CD4-positive, alpha-beta memory T cell (primary cell): ENCODE results near the gene RBM19. TPM values are rescaled to one million over a fixed set of nuclear protein-coding genes. Genes with fewer than 3 reads are reported as not detected.

ENCODE experiments used
- CTCF ChIA-PET: fragments of 350-600 bp; sonication (Branson Sonifier 250); formaldehyde crosslinking; loops from one replicate; lab custom pipeline; 2021; ENCODE audit warnings: inconsistent platforms; ENCODE audit not compliant: partially characterized antibody; lab: Charles Lee
- POLR2A ChIA-PET: fragments of 350-600 bp; sonication (Branson Sonifier 250); formaldehyde crosslinking; loops from one replicate; lab custom pipeline; 2021; ENCODE audit not compliant: partially characterized antibody; lab: Charles Lee
- DNase-seq, 5 donors: peaks; one replicate each; pipeline versions ENCODE4 v3.0.0 to v3.0.0-alpha.2; 2020 to 2022; ENCODE audit warnings: mixed read lengths in 1 of 5
- H3K27ac ChIP-seq: one replicate; pipeline ENCODE4 v1.7.0; 2013; ENCODE audit warnings: low read depth, low read length
- H3K27me3 ChIP-seq: 2 replicates; pipeline ENCODE4 v1.7.0; 2013; ENCODE audit warnings: mild to moderate bottlenecking, low read length, moderate library complexity; ENCODE audit not compliant: insufficient read depth
- H3K36me3 ChIP-seq: 2 replicates; pipeline ENCODE4 v1.7.0; 2013; ENCODE audit warnings: mild to moderate bottlenecking, low read length, moderate library complexity; ENCODE audit not compliant: insufficient read depth
- H3K4me1 ChIP-seq: 2 replicates; pipeline ENCODE4 v1.7.0; 2013; ENCODE audit warnings: mild to moderate bottlenecking, low read length, moderate library complexity; ENCODE audit not compliant: insufficient read depth
- H3K4me3 ChIP-seq, 2 donors: one replicate each; pipeline ENCODE4 v1.7.0; 2013; ENCODE audit warnings: low read length in 2 of 2, mild to moderate bottlenecking in 1 of 2
- H3K9me3 ChIP-seq, 2 donors: one replicate each; pipeline ENCODE4 v1.7.0; 2013; ENCODE audit warnings: low read length in 2 of 2, control low read depth in 1 of 2; ENCODE audit not compliant: control insufficient read depth in 1 of 2
- H3K27ac Mint-ChIP-seq, 7 donors: one replicate each; pipeline ENCODE4 v1.8.0; 2020 to 2021; ENCODE audit warnings: mixed read lengths in 7 of 7, mild to moderate bottlenecking in 6 of 7, inconsistent platforms in 3 of 7, moderate library complexity in 3 of 7
- H3K27me3 Mint-ChIP-seq, 2 donors: one replicate each; pipeline ENCODE4 v1.8.0; 2020 to 2021; ENCODE audit warnings: mixed read lengths in 2 of 2
- H3K36me3 Mint-ChIP-seq, 2 donors: one replicate each; pipeline ENCODE4 v1.8.0; 2020 to 2021; ENCODE audit warnings: mixed read lengths in 2 of 2, inconsistent platforms in 1 of 2, mild to moderate bottlenecking in 1 of 2
- H3K4me1 Mint-ChIP-seq, 4 donors: one replicate each; pipeline ENCODE4 v1.8.0; 2020 to 2021; ENCODE audit warnings: mixed read lengths in 4 of 4, mild to moderate bottlenecking in 1 of 4
- H3K4me3 Mint-ChIP-seq, 8 donors: one replicate each; pipeline ENCODE4 v1.8.0; 2020 to 2021; ENCODE audit warnings: mixed read lengths in 8 of 8, mild to moderate bottlenecking in 7 of 8, moderate library complexity in 6 of 8, inconsistent platforms in 3 of 8
- H3K9me3 Mint-ChIP-seq, 8 donors: one replicate each; pipeline ENCODE4 v1.8.0; 2020 to 2021; ENCODE audit warnings: mixed read lengths in 8 of 8, mild to moderate bottlenecking in 5 of 8, inconsistent platforms in 3 of 8, moderate library complexity in 1 of 8
- intact Hi-C: fragments of 100-400 bp; cut with micrococcal nuclease; formaldehyde crosslinking; loops from one replicate; pipeline ENCODE4 v1.15.1; 2023
- polyA plus RNA-seq, 2 donors: library from polyadenylated mRNA; unstranded; fragments of 300-500 nt; fragmentation: Illumina TruSeq; gene quantifications; one replicate each; pipeline ENCODE4 v1.2.3, GENCODE V29; 2021
- total RNA-seq, 2 experiments: library from RNA; stranded (reverse); gene quantifications; one replicate each; pipeline ENCODE4 v1.2.3, GENCODE V29; 2021

The RBM19 gene
- total and polyA plus RNA-seq, 4 experiments from 2014 or later: 2.9 to 78.4 (median 42.4) TPM

DNA sequence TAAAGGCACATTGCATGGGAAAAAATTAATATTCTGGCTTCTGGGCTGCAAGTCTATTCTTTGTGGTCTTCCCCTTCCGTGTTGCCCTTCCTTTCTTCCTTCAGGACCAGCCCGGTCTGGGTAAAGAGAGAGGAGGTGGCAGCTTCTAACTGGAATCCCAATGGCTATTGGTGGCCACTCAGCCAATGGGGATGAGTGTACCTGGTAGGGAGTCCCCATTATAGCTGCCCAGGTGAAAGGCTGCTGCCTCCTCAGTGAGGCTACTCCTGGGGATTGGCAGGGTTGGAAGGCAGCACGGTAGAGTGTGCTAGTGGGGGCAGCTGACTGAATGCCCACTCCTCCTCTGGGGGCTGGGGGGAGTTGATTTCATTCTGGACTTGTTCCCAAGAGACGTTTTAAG lies 112.6 kb downstream of the RBM19 start:
- no peaks in the 10 kb centered on the region for H3K27me3 ChIP-seq
- intact Hi-C loops: no loop called here
- H3K36me3 Mint-ChIP-seq: peaks cover 41 to 60% of the 10 kb centered on the region in 2 donors
- ChIA-PET CTCF (no interaction called here), POLR2A (no interaction called here)
- H3K4me1 ChIP-seq: no peaks in the 10 kb centered on the region
- no peak overlapping the region for H3K27ac ChIP-seq
- peak overlapping the region in 1 of 7 donors; percentile 5 for H3K27ac Mint-ChIP-seq
- H3K4me1 Mint-ChIP-seq: no peaks in the 10 kb centered on the region
- DNase-seq: no peak
- H3K4me3 ChIP-seq: no peak overlapping the region
- H3K27me3 Mint-ChIP-seq: no peaks in the 10 kb centered on the region
- H3K9me3 ChIP-seq: no peaks in the 10 kb centered on the region
- no peaks in the 10 kb centered on the region for H3K9me3 Mint-ChIP-seq
- H3K4me3 Mint-ChIP-seq: no peak overlapping the region
- peaks cover 32% of the 10 kb centered on the region for H3K36me3 ChIP-seq

DNA sequence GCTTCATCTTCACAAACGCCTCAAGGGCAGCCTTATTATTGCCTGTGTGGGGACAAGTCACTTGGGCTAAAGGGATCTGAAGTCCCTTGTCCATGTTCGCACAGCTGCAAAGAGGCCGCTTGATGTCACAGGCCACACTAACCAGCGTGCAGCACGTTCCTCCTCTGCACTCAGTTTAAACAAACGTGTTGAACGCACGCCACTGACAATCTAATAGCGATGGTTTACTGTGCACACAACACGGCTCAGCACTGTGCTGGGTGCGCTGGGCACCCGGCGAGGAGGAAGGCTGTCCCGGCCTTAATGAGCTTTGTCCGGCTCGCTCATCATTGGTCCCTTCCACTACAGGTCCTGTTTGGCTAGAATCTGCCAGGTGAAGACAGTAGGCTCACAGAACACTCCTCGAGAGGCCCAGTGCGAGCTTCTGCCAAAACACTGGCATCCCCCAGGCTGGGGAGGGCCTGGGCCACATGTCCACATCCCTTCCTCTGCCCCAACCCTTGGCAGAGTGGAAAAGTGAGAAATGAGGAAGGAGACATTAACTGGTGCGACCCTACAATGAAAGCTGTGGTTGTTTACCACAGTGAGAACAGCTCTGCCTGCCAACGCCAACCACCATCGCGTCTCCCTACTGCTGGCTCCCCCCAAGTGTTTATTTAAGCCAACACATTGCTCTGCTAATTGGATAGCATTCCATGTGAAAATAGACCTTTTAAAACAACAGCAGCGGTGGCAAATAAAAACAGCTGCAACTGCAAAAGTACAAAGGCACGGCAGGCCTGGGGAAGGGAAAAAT lies 113.2 kb downstream of the RBM19 start:
- Mint-ChIP-seq H3K9me3 (no peaks in the 10 kb centered on the region), H3K27ac (no peak overlapping the region), H3K4me3 (no peak overlapping the region), H3K36me3 (peaks cover 44 to 60% of the 10 kb centered on the region in 2 donors), H3K4me1 (no peaks in the 10 kb centered on the region), H3K27me3 (no peaks in the 10 kb centered on the region)
- ChIA-PET CTCF (no interaction called here), POLR2A (no interaction called here)
- Histone ChIP-seq H3K4me3 (no peak overlapping the region), H3K9me3 (no peaks in the 10 kb centered on the region), H3K27me3 (no peaks in the 10 kb centered on the region), H3K4me1 (no peaks in the 10 kb centered on the region), H3K27ac (no peak overlapping the region), H3K36me3 (peaks cover 26% of the 10 kb centered on the region)
- DNase-seq: no peak
- intact Hi-C loops: no loop called here

DNA sequence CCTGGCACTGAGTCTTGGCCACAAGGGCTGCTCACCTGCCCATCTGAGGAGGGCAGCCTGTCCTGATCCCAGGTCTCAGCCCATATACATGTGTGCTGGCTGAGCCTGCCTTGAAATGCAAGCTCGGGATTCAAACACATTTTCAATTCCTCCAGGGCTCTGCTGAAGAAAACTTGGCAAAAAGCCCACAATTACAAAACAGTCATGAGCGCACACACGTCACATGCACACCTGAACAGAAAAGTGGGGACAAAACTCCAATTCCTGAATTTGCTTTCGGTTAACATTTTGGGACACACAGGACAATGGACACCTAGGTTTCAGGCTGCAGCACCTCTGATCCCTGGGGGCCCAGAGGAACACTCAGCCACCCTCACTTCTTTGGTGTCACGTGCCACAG lies 113.9 kb downstream of the RBM19 start:
- H3K27me3 ChIP-seq: no peaks in the 10 kb centered on the region
- CTCF ChIA-PET: interaction anchor here (0.5 kb wide), 1 partner anchor 655 kb away, joined by 3 read pairs; no protein-coding TSS in a partner anchor
- no peaks in the 10 kb centered on the region for H3K9me3 ChIP-seq
- H3K4me1 Mint-ChIP-seq: no peaks in the 10 kb centered on the region
- intact Hi-C loops: no loop called here
- H3K36me3 Mint-ChIP-seq: peaks cover 49 to 62% of the 10 kb centered on the region in 2 donors
- peaks cover 21% of the 10 kb centered on the region for H3K36me3 ChIP-seq
- DNase-seq: no peak
- H3K27ac ChIP-seq: no peak overlapping the region
- no peak overlapping the region for H3K4me3 Mint-ChIP-seq
- POLR2A ChIA-PET: no interaction called here
- H3K9me3 Mint-ChIP-seq: no peaks in the 10 kb centered on the region
- peak overlapping the region in 1 of 7 donors; percentile 13 for H3K27ac Mint-ChIP-seq
- H3K4me1 ChIP-seq: no peaks in the 10 kb centered on the region
- no peak overlapping the region for H3K4me3 ChIP-seq
- no peaks in the 10 kb centered on the region for H3K27me3 Mint-ChIP-seq

DNA sequence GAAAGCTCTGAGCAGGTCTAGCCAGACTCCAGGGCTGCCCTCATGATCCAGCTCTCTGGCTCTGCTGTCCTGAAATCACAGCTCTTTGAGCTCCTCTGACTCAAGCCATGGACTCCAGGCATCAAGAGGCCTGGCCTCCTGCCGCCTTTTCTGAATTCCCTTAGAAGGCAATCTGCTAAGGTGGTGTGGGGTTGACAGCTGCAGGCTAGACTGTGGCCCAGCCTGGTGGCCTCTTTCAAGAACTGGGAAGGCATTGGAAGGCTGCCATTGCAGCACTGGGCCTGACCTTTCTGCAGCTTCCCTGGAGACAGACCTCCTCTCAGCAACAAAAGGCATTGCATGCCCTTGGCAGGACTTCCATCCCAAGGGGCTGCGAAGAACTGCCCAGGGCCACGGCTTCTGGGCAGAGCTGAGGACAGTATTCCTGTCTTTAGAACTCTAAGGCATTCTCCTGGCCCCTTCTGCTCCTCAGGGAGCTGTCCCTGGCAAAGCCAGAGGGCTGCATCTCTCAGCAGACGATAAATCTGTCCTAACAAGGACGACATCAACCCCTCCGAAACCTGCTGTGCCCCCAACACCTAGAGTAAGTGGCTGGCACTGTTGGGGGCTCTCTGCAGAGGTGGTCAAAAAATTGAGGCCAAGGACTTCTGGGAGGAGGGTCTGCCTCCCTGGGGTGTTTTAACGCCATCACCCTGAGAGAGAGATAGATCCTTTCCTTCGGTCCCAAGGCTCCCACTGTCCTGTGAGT lies 115.6 kb downstream of the RBM19 start:
- Mint-ChIP-seq H3K27me3 (no peaks in the 10 kb centered on the region), H3K9me3 (no peaks in the 10 kb centered on the region), H3K4me3 (no peak overlapping the region), H3K4me1 (no peaks in the 10 kb centered on the region), H3K27ac (no peak overlapping the region), H3K36me3 (peaks cover 41 to 58% of the 10 kb centered on the region in 2 donors)
- Histone ChIP-seq H3K27me3 (no peaks in the 10 kb centered on the region), H3K4me1 (no peaks in the 10 kb centered on the region), H3K9me3 (no peaks in the 10 kb centered on the region), H3K4me3 (no peak overlapping the region), H3K36me3 (peaks cover 9% of the 10 kb centered on the region), H3K27ac (no peak overlapping the region)
- intact Hi-C loops: no loop called here
- DNase-seq: no peak
- POLR2A ChIA-PET: no interaction called here
- CTCF ChIA-PET: no interaction called here

DNA sequence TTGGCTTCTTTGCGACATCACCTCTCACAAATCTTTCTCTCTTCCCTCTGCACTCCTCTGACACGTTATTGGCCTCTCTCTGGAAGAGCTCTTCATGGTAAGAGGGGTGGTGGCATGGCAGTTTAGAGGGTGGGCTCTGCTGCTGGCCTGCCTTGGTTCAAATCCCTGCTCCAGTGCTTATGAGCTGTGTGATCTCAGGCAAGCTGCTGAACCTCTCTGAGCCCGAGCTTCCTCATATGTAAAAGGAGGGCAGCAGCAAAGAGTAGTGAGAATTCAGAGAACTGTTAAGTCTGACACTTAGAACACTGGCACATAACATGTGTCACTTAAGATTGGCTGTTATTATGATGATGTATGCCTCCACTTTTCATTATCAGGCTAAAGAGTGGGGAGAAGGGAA lies 118.3 kb downstream of the RBM19 start:
- H3K4me3 Mint-ChIP-seq: no peak overlapping the region
- DNase-seq: no peak
- Histone ChIP-seq H3K4me1 (no peaks in the 10 kb centered on the region), H3K27me3 (no peaks in the 10 kb centered on the region), H3K27ac (no peak overlapping the region), H3K9me3 (no peaks in the 10 kb centered on the region), H3K36me3 (peaks cover 14% of the 10 kb centered on the region), H3K4me3 (no peak overlapping the region)
- H3K27me3 Mint-ChIP-seq: no peaks in the 10 kb centered on the region
- peaks cover 39 to 58% of the 10 kb centered on the region in 2 donors for H3K36me3 Mint-ChIP-seq
- intact Hi-C loops: no loop called here
- H3K9me3 Mint-ChIP-seq: no peaks in the 10 kb centered on the region
- CTCF ChIA-PET: no interaction called here
- no peak overlapping the region for H3K27ac Mint-ChIP-seq
- POLR2A ChIA-PET: no interaction called here
- peaks cover 0 to 2% (median 0%) of the 10 kb centered on the region in 4 donors for H3K4me1 Mint-ChIP-seq

DNA sequence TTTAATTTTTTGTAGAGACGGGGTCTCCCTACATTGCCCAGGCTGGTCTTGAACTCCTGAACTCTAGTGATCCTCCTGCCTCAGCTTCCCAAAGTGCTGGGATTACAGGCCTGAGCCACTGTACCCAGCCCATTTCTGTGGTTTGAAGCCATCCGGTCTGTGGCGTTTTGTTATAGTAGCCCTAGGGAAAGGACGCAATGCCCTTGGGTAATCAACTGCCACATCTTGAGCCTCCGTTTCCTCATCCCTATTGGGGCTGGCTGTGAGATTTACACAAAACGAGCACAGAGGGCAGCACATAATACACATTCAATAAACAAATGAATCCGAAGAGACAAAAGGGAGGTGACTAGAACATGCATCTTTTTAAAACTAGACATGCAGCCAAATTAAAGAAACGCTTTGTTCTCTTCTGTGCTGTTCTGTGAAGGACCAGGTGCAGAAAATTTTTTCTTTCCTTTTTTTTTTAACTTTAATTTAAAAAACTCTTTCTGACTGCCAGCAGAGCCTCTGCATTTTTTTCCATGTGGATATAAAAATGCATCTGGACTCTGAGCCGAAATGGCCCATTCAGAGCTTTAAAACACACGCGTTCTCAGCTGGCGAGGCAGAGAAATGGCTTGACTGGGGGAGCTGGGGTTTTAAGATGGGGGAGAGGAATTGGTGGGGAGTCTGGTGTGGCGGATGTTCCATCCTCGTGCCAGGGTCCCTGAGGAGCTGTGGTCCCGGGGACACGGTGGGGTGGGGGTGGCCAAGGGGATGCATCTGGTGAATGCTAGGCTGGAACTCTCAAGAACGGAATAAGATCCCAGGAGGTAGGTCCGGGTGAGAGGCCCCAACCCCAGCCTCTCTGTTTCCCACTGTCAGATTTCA lies 119.0 kb downstream of the RBM19 start:
- Mint-ChIP-seq H3K36me3 (peaks cover 46 to 62% of the 10 kb centered on the region in 2 donors), H3K27me3 (no peaks in the 10 kb centered on the region), H3K9me3 (no peaks in the 10 kb centered on the region), H3K4me3 (no peak overlapping the region), H3K4me1 (peaks cover 0 to 2% (median 0%) of the 10 kb centered on the region in 4 donors), H3K27ac (peak overlapping the region in 1 of 7 donors; percentile 9)
- Histone ChIP-seq H3K27ac (no peak overlapping the region), H3K9me3 (no peaks in the 10 kb centered on the region), H3K4me3 (no peak overlapping the region), H3K4me1 (no peaks in the 10 kb centered on the region), H3K36me3 (peaks cover 14% of the 10 kb centered on the region), H3K27me3 (no peaks in the 10 kb centered on the region)
- intact Hi-C loops: no loop called here
- no peak for DNase-seq
- POLR2A ChIA-PET: no interaction called here
- CTCF ChIA-PET: no interaction called here
